Activated CD4-positive, CD25-positive, alpha-beta regulatory T cell treated with anti-CD3 and anti-CD28 coated beads, Interleukin-2, amount 50 U/mL, for 24 hours (primary cell): Measurements from ENCODE around the gene PET117.
"Not testable (repeated sequence)": the region's sequence is repeated elsewhere in the genome, so short reads cannot be mapped to it uniquely, and the experiment has no call there.

Experiments
- ATAC-seq, 2 donors: fragments of 150-1000 bp; cut with Tn5 transposase; one replicate each; pipeline ENCODE4 v1.10.0; 2021; ENCODE audit warnings: mild to moderate bottlenecking in 1 of 2, moderate library complexity in 1 of 2

PET117 gene

DNA sequence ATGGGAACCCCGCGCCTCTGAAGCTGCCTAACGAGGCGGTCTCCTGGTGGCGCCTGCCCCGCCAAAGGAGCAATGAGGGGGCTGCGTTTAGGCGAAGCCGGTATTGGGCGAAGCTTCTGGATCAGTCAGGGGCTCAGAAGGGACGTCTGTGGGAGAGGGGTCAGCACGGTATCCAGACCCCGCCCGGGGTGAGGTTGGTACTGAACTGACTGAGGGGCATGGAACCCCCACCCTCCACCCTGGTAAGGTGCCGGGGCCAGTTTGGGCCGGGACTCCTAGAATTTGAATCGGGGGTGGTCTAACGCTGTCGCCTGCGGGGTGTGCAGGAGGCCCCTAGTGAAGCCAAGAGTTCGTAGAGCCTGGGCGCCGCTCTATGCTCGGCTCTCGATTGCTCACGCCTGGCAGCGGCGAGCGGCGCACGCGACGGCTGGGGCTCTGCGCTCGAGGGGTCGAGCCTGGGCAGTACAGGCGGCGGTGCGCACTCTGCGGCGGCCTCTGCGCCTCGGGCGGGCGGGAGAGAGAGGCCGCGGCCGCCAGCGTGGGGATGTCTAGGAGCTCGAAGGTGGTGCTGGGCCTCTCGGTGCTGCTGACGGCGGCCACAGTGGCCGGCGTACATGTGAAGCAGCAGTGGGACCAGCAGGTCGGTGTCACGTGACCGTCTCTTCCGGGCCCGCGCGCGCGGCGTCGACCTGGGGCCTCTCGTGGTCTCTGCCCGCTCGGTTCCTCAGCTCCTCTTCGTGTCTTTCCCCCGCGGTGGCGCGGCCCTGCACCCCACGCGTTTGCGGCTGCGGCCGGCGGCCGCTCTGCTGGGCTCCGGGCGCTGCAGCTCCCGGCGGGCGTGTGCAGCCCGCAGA is at the start of gene PET117, which contains the start of gene KAT14:
Gene PET117 (plus strand): TSS at position 452 of the 854 bp plus-strand sequence. CDS start 93 bp downstream, at position 545.
Gene KAT14 (plus strand): TSS at position 452 of the 854 bp plus-strand sequence. CDS start 4,798 bp downstream, outside the sequence.
- ATAC-seq = peak; percentile 90 to 91

- not testable (repeated sequence) for ATAC-seq
Measured at GRCh38 chr20:18088298-18088697, 49.4 kb upstream of the PET117 start.

GRCh38 chr20:18088841-18089240 is 48.8 kb upstream of the PET117 start:
- ATAC-seq = not testable (repeated sequence)

DNA sequence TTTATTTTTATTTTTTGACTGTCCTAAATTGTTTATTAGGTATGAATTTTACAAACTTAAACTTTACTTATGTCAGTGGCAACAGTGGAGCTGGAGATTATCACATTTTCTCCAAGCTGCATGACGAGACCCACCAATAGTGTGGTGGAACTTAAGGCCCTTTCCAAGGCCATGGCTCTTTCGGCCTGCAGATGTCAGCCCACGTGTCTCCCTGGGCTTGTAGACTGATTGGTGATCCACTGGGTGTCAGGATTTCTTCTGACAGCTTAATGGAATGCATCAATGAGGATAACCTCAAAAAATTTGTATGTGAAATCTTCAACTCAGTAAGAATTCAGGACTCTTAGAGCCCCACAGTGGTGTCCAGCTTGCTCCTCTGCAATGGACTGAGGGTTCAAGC is 47.6 kb upstream of the PET117 start:
- no peak for ATAC-seq

DNA sequence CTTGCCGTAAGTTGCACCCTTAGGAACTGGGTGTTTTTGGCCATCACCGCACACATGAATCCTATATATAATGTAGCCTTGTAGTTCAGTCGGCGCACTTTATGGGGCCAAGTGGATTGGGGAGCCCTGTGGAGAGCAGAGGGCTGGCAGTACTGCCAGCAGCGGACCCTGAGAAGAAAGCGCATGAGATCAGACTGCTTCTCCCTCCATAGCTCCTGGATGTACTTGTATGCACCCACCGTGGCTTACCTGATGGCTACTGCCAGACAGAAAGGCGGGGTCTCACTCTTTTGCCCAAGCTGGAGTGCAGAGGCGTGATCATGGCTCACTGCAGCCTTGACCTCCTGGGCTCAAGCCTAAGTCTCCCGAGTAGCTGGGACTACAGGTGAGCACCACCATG is 47.2 kb upstream of the PET117 start:
- no peak for ATAC-seq

DNA sequence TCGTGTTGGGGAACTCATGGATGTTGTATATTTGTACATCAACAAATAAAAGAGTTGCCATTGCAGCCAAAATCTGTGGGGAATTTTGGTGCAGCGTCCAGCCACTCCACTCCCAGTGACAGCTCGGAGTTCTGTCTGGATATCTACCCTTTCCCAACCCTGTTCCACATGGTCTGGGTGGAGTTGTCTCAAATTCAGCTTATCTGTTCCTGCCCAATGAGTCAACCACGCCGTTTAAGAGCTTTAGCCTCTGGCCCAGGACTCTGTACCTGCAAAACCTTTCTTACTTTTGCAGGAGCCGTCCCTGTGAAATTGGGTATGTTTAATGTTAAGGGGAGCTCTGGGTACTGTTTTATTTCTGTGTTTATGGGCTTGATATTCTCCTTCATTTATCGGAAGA is 46.0 kb upstream of the PET117 start:
- ATAC-seq = no peak

DNA sequence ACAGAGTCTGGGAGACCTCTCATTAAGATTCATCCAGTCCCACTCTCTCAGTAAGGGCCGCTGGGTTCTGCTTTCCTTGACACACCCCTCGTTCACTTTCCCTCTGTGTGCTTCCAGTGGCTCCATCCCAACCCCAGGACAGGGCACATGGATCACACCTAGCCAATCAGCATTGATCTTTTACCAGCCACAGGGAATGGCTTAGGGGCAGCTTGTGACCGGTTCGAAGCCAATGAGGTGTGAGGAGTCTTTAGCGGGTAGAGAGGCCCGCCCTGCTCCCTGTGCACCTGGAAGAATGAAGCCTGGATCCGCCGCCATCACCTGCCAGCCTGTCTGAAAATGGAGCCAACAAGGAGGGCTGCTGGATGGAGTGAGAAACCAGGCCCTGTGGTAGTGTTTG is 44.8 kb upstream of the PET117 start:
- no peak for ATAC-seq

- no peak for ATAC-seq
Measured at GRCh38 chr20:18093388-18093787, 44.3 kb upstream of the PET117 start.

DNA sequence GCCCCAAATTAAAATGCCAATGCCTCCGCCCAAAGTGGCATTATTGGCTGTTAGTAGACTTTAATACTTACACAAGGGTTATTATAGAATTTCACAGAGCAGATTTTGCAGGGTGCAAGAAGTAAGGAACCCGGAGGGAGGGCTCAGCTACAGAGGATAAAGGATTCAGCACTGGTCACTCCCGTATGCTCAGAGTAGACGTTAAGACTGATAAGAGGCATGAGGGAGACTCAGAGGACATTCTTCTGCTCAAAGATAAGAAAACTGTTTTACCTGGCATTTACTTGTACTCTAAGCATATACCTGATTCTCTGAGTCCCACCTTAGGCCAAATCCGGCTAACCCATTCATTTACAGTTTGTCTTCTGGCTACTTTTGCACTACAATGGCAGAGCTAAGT is 43.5 kb upstream of the PET117 start:
- no peak for ATAC-seq

- not testable (repeated sequence) for ATAC-seq
Measured at GRCh38 chr20:18100569-18100968, 37.1 kb upstream of the PET117 start.

DNA sequence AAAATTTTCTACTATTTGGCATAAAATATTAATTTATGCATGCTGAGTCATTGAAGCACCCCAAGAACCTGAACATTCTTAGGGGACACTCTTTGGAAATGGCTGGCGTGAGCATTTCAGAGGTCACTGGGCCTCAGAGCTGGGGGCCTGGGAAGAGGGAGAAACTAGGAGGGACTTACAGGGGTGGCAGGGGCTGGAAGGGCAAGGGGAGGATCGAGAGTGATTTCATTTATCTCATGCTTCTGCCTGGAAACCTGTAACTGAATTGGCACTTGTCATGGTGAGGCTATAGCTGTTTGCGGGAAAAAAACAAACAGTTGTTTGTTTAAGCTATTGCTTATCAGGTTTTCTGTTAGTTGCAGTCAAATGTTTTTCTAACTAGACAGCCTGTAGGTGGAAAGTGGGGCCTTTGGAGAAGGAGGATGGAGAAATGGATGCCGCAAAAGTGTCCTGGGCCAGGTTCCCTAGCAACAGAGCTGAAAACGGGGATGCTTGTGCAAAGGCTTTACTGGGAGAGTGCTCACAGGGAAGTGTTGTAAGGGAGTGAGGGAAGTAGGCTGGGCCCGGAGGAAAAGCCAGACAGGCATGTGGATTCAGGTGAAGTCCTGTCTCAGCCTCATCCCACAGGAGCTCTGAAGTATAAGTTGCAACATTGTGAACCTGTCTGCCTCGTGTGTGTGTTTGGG is 36.4 kb upstream of the PET117 start:
- no peak for ATAC-seq

- no peak for ATAC-seq
Measured at GRCh38 chr20:18103497-18103896, 34.2 kb upstream of the PET117 start.

DNA sequence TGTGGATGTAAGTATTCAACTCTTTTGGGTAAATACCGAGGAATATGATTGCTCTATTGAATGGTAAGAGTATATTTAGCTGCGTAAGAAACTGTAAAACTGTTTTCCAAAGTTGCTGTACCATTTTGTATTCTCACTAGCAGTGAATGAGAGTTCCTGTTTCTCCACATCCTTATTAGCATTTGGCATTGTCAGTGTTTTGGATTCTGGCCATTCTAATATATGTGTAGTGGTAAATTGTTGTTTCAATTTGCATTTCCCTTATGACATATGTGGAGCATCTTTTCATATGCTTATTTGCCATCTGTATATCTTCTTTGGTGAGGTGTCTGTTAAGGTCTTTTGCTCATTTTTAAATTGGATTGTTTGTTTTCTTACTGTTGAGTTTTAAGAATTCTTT is 29.3 kb upstream of the PET117 start:
- ATAC-seq = no peak

GRCh38 chr20:18128574-18128973 is 9.1 kb upstream of the PET117 start:
- ATAC-seq = peak in 1 of 2 donors; percentile 20

GRCh38 chr20:18132663-18133062 is 5.0 kb upstream of the PET117 start:
- ATAC-seq = no peak

- ATAC-seq = no peak
Measured at GRCh38 chr20:18133962-18134361, 3.7 kb upstream of the PET117 start.

- peak in 1 of 2 donors; percentile 1 for ATAC-seq
Measured at GRCh38 chr20:18138266-18138582, 561 bp downstream of the PET117 start.

GRCh38 chr20:18138639-18139583 is 1.2 kb downstream of the PET117 start:
- no peak for ATAC-seq

- ATAC-seq = no peak
Measured at GRCh38 chr20:18139832-18140231, 2.2 kb downstream of the PET117 start.

- ATAC-seq = no peak
Measured at GRCh38 chr20:18144541-18145099, 7.0 kb downstream of the PET117 start.

- no peak for ATAC-seq
Measured at GRCh38 chr20:18154342-18154741, 16.7 kb downstream of the PET117 start.

- no peak for ATAC-seq
Measured at GRCh38 chr20:18156045-18156444, 18.4 kb downstream of the PET117 start.

GRCh38 chr20:18164356-18164755 is 26.7 kb downstream of the PET117 start:
- ATAC-seq = no peak
